ENCODE measurements around the gene GALNT2. TPM values are rescaled to one million over a fixed set of nuclear protein-coding genes. Genes with fewer than 3 reads are reported as not detected.

GALNT2 gene
- total RNA-seq, 1 experiment from 2014 or later, result 141 TPM

DNA sequence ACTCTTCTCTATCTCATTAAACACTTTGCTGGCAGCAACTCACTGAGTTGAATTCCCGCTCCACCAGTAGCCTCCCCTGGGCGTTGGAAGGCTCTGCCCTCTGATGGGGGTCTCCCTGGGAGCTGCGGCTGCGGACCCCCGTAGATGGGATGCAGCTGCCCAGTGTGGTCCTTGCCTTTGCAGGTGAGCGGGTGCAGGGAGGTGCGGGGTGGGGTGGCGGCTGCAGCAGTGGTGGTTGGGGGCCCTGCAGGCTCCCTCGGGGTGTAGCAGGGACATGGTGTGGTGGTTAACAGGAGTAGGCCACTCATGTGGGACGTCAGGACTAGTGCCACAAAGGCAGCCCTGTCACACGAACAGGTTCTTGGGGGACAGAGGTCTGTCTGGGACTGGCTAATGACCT is 42.0 kb downstream of the GALNT2 start:
- Mint-ChIP-seq H3K27me3 (ENCODE audit: unreplicated experiment) (no peaks in the 10 kb centered on the region), H3K4me1 (ENCODE audit: low read depth, unreplicated experiment) (peaks cover 67% of the 10 kb centered on the region), H3K9me3 (ENCODE audit: low read depth, unreplicated experiment) (no peaks in the 10 kb centered on the region), H3K27ac (ENCODE audit: unreplicated experiment) (no peak overlapping the region), H3K36me3 (ENCODE audit: insufficient read depth, unreplicated experiment) (peaks cover 26% of the 10 kb centered on the region), H3K4me3 (ENCODE audit: low read depth, unreplicated experiment) (no peak overlapping the region)
- CTCF ChIA-PET, result interaction anchor here (0.7 kb wide), 1 partner anchor 56 kb away, joined by 3 read pairs; no protein-coding TSS in a partner anchor
- TF ChIP-seq, protein P1, sequence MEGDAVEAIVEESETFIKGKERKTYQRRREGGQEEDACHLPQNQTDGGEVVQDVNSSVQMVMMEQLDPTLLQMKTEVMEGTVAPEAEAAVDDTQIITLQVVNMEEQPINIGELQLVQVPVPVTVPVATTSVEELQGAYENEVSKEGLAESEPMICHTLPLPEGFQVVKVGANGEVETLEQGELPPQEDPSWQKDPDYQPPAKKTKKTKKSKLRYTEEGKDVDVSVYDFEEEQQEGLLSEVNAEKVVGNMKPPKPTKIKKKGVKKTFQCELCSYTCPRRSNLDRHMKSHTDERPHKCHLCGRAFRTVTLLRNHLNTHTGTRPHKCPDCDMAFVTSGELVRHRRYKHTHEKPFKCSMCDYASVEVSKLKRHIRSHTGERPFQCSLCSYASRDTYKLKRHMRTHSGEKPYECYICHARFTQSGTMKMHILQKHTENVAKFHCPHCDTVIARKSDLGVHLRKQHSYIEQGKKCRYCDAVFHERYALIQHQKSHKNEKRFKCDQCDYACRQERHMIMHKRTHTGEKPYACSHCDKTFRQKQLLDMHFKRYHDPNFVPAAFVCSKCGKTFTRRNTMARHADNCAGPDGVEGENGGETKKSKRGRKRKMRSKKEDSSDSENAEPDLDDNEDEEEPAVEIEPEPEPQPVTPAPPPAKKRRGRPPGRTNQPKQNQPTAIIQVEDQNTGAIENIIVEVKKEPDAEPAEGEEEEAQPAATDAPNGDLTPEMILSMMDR (IDR thresholded peaks at IDR 0.05; ENCODE audit: unreplicated experiment), result no peak
- intact Hi-C loops (cut with micrococcal nuclease; ENCODE audit: unreplicated experiment), result loop anchor here (5.0 to 10.0 kb wide), 3 partner anchors 98 to 444 kb away; no protein-coding TSS in a partner anchor
- DNase-seq, result no peak
- no TSS peak for BruUV-seq (replicated peaks)

DNA sequence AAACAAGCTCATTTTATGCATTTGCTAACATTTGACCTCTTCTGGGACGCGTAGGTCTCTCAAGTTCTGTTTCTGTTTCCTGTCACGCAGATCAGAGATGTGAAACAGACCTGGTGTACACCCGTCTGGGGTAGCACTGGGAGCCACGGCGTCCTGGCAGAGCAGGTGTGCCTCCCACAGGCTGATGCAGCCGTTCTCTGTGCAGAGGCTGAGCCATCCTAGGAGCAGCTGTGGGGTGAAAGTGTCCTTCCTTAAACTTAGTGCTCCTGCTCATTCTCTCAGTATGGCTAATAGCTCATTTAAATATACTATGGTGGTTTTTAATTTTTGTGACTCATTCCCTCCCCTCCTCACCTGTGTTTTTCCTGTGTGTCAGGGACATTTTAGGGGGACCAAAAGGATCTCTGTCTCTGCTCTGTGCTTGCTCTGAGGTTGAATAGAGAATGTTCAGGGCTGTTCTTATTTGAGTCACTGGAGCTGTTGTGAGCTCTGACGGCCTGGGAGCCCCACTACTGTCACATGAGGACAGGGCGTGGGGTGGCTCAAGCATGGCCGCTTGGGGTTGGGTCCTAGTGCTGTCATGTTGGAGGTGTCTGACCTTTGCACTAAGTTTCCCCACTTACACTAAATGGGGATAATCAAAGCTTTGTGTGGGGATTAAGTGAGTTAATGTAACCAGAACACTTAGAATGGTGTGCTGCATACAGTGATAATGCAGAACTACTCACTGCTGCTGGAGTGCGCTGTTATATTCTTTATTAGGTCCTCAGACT is 43.0 kb downstream of the GALNT2 start:
- no peaks in the 10 kb centered on the region for H3K27me3 Mint-ChIP-seq (ENCODE audit: unreplicated experiment)
- TF ChIP-seq, protein P1 (IDR thresholded peaks at IDR 0.05; ENCODE audit: unreplicated experiment), result no peak
- H3K9me3 Mint-ChIP-seq (ENCODE audit: low read depth, unreplicated experiment), result no peaks in the 10 kb centered on the region
- BruUV-seq (replicated peaks), result no TSS peak
- H3K36me3 Mint-ChIP-seq (ENCODE audit: insufficient read depth, unreplicated experiment), result peaks cover 26% of the 10 kb centered on the region
- peaks cover 57% of the 10 kb centered on the region for H3K4me1 Mint-ChIP-seq (ENCODE audit: low read depth, unreplicated experiment)
- no peak for DNase-seq
- CTCF ChIA-PET, result interaction anchor here (0.7 kb wide), 1 partner anchor 55 kb away, joined by 3 read pairs; no protein-coding TSS in a partner anchor
- intact Hi-C loops (cut with micrococcal nuclease; ENCODE audit: unreplicated experiment), result loop anchor here (5.0 to 10.0 kb wide), 3 partner anchors 97 to 445 kb away; no protein-coding TSS in a partner anchor
- no peak overlapping the region for H3K27ac Mint-ChIP-seq (ENCODE audit: unreplicated experiment)
- no peak overlapping the region for H3K4me3 Mint-ChIP-seq (ENCODE audit: low read depth, unreplicated experiment)

- Mint-ChIP-seq H3K36me3 (ENCODE audit: insufficient read depth, unreplicated experiment) (peaks cover 17% of the 10 kb centered on the region), H3K9me3 (ENCODE audit: low read depth, unreplicated experiment) (no peaks in the 10 kb centered on the region), H3K4me3 (ENCODE audit: low read depth, unreplicated experiment) (no peak overlapping the region), H3K27me3 (ENCODE audit: unreplicated experiment) (no peaks in the 10 kb centered on the region), H3K4me1 (ENCODE audit: low read depth, unreplicated experiment) (peaks cover 48% of the 10 kb centered on the region), H3K27ac (ENCODE audit: unreplicated experiment) (no peak overlapping the region)
- BruUV-seq (replicated peaks), result no TSS peak
- DNase-seq, result no peak
- CTCF ChIA-PET, result no interaction called here
- intact Hi-C loops (cut with micrococcal nuclease; ENCODE audit: unreplicated experiment), result no loop called here
- TF ChIP-seq, protein P1 (IDR thresholded peaks at IDR 0.05; ENCODE audit: unreplicated experiment), result no peak
These were observed 43.9 kb downstream of the GALNT2 start for GRCh38 chr1:230110971-230111370.

- no TSS peak for BruUV-seq (replicated peaks)
- Mint-ChIP-seq H3K27me3 (ENCODE audit: unreplicated experiment) (no peaks in the 10 kb centered on the region), H3K36me3 (ENCODE audit: insufficient read depth, unreplicated experiment) (peaks cover 12% of the 10 kb centered on the region), H3K4me3 (ENCODE audit: low read depth, unreplicated experiment) (no peak overlapping the region), H3K27ac (ENCODE audit: unreplicated experiment) (no peak overlapping the region), H3K4me1 (ENCODE audit: low read depth, unreplicated experiment) (peaks cover 35% of the 10 kb centered on the region), H3K9me3 (ENCODE audit: low read depth, unreplicated experiment) (no peaks in the 10 kb centered on the region)
- CTCF ChIA-PET, result no interaction called here
- intact Hi-C loops (cut with micrococcal nuclease; ENCODE audit: unreplicated experiment), result no loop called here
- TF ChIP-seq, protein P1 (IDR thresholded peaks at IDR 0.05; ENCODE audit: unreplicated experiment), result no peak
- no peak for DNase-seq
These were observed 45.2 kb downstream of the GALNT2 start for GRCh38 chr1:230112131-230112701.

All from Calu3 (cell line).